ENCODE measurements around the gene NRBF2. TPM values are rescaled to one million over a fixed set of nuclear protein-coding genes. Genes with fewer than 3 reads are reported as not detected.

The NRBF2 gene
- total RNA-seq, 2 experiments from 2014 or later: 25.3 to 25.6 TPM

GRCh38 chr10:63201118-63201517 is 68.0 kb downstream of the NRBF2 start:
- POLR2A ChIA-PET: no interaction called here
- Histone ChIP-seq H3K36me3 (ENCODE audit: insufficient read depth, low read length) (peaks cover 68% of the 10 kb centered on the region), H3K27me3 (ENCODE audit: control insufficient read depth in 1 of 2, insufficient read depth in 2 of 2, low read length in 2 of 2) (no peaks in the 10 kb centered on the region), H3K9me3 (ENCODE audit: control insufficient read depth in 1 of 2, insufficient read depth in 1 of 2, low read length in 2 of 2) (no peaks in the 10 kb centered on the region), H3K27ac (ENCODE audit: low read depth in 1 of 2, low read length in 2 of 2) (no peak overlapping the region), H3K4me1 (ENCODE audit: insufficient read depth, low read length) (peaks cover 3% of the 10 kb centered on the region), H3K4me3 (ENCODE audit: low read length) (no peak overlapping the region)
- Mint-ChIP-seq H3K27me3 (no peaks in the 10 kb centered on the region), H3K4me3 (no peak overlapping the region), H3K4me1 (ENCODE audit: low read depth) (peaks cover 36% of the 10 kb centered on the region), H3K9me3 (no peaks in the 10 kb centered on the region), H3K36me3 (ENCODE audit: low read depth) (peaks cover 83% of the 10 kb centered on the region), H3K27ac (no peak overlapping the region)
- no peak for ATAC-seq (ENCODE audit: poor library complexity)
- TF ChIP-seq CTCF (IDR thresholded peaks at IDR 0.05): no peak
- CTCF ChIA-PET: interaction anchor here (0.6 to 2.3 kb wide), 5 partner anchors 12 to 519 kb away, joined by 3 to 4 read pairs (median 4); no protein-coding TSS in a partner anchor
- DNase-seq: no peak
- intact Hi-C loops (cut with DNase I, micrococcal nuclease): no loop called here
